Femur (tissue), 1 donor: ENCODE results near the gene TBC1D2.
"Not testable (repeated sequence)": the region's sequence is repeated elsewhere in the genome, so short reads cannot be mapped to it uniquely, and the experiment has no call there.

Source experiments
- DNase-seq: peaks from one replicate; pipeline ENCODE4 v3.0.0-alpha.2; 2017

TBC1D2 gene

GRCh38 chr9:98269652-98270051 is 14.2 kb upstream of the TBC1D2 start:
- DNase-seq = not testable (repeated sequence)

DNA sequence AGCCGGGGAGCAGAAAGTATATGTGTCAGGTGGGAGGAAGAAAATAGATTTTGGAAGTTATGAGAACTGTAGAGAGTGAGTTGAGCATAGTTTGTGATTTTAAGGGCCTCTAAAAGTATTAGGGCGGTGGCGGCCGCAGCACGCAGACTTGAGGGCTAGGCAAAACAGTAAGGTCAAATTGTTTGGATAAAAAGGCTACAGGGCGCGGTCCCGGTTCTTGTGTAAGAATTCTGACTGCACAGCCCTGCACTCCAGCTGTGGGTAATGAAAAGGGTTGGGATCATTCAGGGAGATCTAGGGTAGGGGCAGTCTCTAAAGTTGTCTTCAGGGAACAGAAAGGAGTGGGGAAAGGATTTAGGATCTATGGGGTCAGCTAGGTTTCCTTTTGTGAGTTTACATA is 12.1 kb upstream of the TBC1D2 start:
- not testable (repeated sequence) for DNase-seq

GRCh38 chr9:98264516-98264915 is 9.1 kb upstream of the TBC1D2 start:
- no peak for DNase-seq

GRCh38 chr9:98263482-98264357 is 8.3 kb upstream of the TBC1D2 start:
- DNase-seq = peak; percentile 86

DNA sequence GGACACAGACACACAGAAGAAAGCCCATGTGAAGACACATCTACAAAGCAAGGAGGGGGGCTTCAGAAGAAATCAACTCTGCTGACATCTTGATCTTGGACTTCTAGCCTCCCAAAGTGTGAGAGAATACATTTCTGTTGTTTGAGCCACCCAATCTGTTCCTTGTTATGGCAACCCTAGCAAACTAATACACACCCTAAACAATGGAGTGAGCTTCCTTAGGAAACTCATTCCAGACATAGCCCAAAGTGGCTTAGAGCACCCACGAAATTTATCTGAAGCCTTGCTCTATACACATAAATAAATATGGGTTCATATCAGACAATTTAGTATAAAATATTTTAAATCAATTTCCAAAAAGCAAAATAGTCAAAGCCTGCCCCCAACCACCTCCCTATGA is 7.6 kb upstream of the TBC1D2 start:
- DNase-seq = no peak

- no peak for DNase-seq
These were observed 6.6 kb upstream of the TBC1D2 start for GRCh38 chr9:98262056-98262455.

- no peak for DNase-seq
These were observed 5.2 kb upstream of the TBC1D2 start for GRCh38 chr9:98260635-98261034.

DNA sequence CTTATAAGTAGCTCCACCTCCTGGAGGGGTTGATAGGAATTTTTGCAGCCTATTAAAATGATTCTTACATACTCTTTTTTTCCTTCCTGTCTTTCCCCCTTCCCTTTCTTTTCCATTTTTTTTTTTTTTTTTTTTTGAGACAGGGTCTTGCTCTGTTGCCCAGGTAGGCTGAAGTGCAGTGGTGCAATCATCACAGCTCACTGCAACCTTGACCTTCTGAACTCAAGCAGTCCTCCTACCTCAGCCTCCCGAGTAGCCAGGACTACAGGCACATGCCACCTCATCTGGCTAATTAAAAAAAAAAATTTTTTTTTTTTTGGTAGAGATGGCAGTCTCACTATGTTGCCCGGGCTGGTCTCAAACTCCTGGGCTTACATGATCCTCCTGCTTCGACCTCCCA is 4.3 kb upstream of the TBC1D2 start:
- no peak for DNase-seq

DNA sequence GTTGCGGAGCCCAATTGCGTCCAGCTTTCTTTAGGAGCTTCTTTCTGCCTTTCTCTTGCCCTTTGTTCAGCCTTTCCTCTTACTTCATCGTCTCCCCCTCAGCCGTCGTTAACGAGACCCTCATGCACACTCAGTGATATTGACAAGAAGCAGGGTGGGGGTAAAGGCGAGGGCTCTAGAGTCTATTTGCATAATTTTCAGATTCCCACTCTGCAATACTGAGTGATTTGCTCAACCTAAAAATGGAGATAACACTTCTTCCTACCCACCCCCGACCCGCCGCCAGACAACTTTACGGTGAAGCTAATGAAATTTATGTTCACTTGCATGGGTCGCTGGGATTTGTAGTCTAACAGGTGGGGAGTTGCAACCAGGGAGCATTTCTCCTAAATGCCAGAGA is 1.3 kb upstream of the TBC1D2 start:
- DNase-seq = no peak

DNA sequence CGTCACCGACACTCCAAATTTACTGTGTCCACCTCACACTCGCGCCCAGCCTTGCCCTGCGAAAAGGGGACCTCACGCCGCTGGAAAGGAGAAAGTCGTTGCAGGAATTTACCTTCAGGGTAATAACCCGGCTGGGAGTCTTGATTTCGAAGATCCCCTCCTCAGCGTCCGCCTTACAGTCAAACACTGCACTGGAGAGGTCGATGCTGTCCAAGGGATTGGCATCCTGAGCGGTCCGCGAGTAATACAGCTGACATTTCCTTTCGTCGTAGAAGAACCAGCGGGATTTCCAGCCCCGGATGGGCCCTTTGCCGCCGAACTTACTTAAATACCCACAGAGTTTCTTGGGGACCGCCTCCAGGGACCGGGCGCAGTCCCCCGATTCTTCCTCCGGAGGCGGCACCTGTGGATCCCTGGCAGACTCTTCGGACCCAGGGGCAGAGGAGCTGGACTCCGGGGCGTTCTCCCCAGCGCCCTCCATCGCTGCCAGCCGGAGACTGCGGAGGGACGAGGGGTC is 330 bp downstream of the TBC1D2 start:
- DNase-seq = peak; percentile 48

DNA sequence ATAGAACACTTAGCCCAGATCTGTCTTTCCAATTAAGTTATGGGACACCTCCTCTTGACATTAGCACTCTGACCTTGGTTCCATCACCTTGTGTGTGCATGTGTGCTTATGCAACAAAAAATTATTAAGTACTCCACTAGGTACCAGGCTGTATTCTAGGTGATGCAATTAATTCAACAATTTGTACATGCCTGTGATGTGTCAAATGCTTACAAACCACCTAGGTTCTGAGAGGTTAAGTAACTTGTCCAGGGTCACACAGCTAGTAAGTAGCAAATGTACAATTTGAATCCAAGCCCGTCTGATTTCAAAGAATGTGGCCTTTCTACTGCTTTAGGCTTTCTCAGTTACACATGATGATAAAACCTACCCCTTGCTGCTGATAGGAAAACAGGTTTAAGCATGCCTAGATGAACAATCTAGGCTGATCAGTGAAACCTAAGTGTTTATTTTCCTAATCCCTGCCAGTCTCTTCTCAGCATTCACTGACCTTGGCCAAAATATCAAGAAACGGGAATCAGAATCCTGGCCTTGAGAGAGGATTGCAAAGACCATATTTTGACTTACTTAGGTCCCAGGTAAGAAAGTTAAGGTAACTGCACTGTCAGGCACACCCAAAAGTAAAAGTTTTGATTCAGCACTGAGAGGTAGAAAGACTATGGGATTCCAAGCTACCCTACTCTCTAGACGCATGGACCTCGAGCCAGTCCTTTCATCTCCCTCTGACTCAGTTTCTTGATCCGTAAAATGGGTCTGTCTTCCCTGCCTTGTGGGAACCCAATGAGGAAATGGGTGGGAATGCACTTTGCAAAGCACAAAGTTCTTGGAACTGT is 1.0 kb downstream of the TBC1D2 start:
- no peak for DNase-seq

- DNase-seq = no peak
These were observed 1.9 kb downstream of the TBC1D2 start for GRCh38 chr9:98253565-98253964.

DNA sequence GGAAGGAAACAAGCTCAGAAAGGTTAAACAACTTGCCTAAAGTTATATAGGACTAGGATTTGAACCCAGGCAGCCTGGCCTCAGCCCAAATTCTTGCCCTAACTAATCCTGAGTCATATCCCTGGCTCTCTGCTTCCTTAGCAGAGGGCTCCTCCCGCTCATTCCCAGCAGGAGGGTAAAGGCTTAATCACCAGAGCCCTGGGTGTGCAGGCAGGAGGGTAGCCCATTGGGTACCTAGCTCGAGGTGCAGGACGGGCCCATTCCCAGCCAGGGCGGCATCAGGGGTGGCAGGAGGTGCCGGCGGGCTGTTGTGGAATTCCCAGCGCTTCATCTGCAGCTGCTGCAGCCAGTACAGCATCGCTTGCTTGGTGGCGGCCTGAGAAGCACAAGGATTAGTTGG is 3.9 kb downstream of the TBC1D2 start:
- DNase-seq = no peak

- no peak for DNase-seq
These were observed 5.7 kb downstream of the TBC1D2 start for GRCh38 chr9:98249771-98250170.

DNA sequence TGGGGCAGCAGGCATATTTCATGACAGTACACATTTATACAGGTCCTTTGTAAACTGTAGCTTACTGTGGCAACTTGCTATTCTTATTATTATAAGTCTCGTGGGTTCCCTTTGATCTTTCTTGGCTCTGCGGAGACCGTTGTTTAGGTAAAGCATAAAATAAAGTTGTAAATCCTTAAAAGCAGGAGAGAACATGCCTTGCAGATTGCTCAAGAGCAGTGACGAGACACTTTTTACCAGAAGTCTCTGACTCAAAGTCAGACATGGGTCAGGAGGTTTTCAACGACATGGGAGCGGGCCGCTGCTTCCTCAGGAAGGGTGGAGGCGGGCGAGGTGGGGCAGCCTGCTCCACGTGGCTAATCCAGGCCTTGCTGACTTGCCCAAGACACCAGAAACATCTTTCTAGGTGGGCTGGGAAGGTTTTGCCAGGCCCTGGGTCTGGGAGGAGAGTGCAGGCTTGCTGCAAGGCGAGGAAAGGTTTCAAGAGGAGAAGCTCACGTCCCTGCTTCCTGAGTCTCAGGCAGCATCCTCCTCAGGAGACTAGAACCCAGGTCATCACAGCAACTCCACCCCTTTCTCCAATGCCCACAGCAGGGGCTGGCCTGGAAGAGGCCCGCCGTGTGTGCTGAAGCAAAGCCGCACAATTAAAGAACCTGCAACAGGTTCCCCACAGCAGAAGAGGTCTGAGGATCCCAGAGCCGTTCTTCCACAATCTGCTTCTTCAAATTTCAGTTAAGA is 6.5 kb downstream of the TBC1D2 start:
- DNase-seq = peak; percentile 49

GRCh38 chr9:98247831-98248657 is 7.4 kb downstream of the TBC1D2 start:
- DNase-seq = no peak

GRCh38 chr9:98242426-98242825 is 13.0 kb downstream of the TBC1D2 start:
- no peak for DNase-seq

DNA sequence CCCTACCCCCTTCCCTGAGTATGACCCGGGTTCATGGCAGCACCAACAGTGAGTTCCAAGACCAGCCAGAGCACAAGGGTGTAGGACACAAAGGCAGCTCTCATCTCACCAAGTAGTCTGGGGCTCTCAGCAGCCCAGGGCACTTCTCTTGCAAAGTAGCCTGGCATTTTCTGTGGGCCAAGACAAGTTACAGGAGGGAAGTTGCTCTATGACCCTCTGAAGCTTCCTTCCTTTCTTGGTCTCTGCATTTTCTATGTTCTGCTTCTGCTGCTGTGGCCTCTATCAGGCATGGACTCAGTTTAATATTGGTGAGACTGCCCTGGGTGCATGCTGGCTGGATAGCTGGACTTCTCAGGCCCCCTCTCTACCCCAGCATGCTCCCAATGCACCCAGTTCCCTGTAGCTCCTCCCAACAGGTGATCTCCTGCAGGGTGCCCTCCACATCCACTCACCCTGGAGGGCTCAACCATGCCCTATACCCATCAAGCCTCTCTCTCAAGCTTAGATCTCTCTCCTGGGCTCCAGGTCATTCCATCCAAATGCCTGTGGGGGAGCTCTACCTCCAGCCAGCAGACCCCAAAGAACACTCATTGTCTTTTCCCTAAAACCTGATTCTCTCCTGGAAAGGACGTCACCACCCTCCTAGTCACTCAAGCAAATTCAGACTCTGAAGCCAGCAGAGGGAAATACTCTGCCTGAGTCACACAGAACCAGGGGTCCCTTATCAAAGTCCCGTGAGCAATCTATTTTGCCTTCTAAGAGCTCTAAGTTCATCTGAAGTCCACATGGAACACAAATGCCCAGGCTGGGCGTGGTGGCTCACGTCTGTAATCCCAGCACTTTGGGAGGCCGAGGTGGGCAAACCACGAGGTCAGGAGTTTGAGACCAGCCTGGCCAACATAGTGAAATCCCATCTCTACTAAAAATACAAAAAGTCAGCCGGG is 13.8 kb downstream of the TBC1D2 start:
- DNase-seq = no peak

- no peak for DNase-seq
These were observed 15.0 kb downstream of the TBC1D2 start for GRCh38 chr9:98240475-98240874.

- DNase-seq = no peak
These were observed 18.5 kb downstream of the TBC1D2 start for GRCh38 chr9:98236901-98237487.

DNA sequence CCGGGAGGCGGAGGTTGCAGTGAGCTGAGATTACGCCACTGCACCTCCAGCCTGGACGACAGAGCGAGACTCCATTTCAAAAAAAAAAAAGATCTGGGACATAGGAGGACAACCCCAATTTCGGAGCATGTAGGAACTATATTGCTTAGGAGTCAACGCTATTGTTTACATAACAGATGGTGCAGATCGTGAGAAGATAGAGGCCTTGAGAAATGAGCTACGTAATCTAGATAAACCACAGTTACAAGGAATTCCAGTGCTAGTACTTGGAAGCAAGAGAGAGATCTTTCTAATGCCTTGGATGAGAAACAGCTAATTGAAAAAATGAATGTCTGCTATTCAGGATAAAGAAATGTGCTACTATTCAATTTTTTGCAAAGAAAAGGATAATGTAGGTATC is 20.3 kb downstream of the TBC1D2 start:
- no peak for DNase-seq
